Prostate gland (tissue), 2 donors: ENCODE data around the gene TSTD1. TPM values are rescaled to one million over a fixed set of nuclear protein-coding genes. Genes with fewer than 3 reads are reported as not detected.

Experiments
- DNase-seq: peaks from one replicate; pipeline ENCODE4 v3.0.0-alpha.2; 2019; ENCODE audit warnings: low spot score
- H3K27ac ChIP-seq, 2 donors: fragments of 200-600 bp; sonication (generic); 2 replicates each; pipeline ENCODE4 v1.5.1; 2017 to 2019
- H3K27me3 ChIP-seq: fragments of 200-600 bp; sonication (generic); replicated peaks from 2 replicates; pipeline ENCODE4 v1.5.1; 2019; ENCODE audit not compliant: insufficient read depth
- H3K36me3 ChIP-seq, 2 donors: fragments of 200-600 bp; sonication (generic); 1 replicate in 1 of 2; 2 replicates in 1 of 2; pipeline versions ENCODE4 v1.5.1 to v1.8.1; 2017 to 2019
- H3K4me1 ChIP-seq: fragments of 200-600 bp; sonication (generic); replicated peaks from 2 replicates; pipeline ENCODE4 v1.5.1; 2019
- H3K4me3 ChIP-seq, 2 donors: fragments of 200-600 bp; sonication (generic); 2 replicates each; pipeline ENCODE4 v1.5.1; 2017 to 2019
- H3K9me3 ChIP-seq: fragments of 200-600 bp; sonication (generic); 2 replicates; pipeline ENCODE4 v1.5.1; 2017
- POLR2A ChIP-seq: fragments of 450-650 bp; IDR thresholded peaks from one replicate; pipeline ENCODE4 v1.6.1; 2016; ENCODE audit warnings: antibody characterized with exemption, mild to moderate bottlenecking
- POLR2AphosphoS5 ChIP-seq: sonication (generic); formaldehyde crosslinking; IDR thresholded peaks from one replicate; pipeline ENCODE4 v1.6.1; 2017; ENCODE audit warnings: antibody characterized with exemption
- WGBS: methylation state at CpG from one replicate; pipeline ENCODE4 v1.1.5; 2018; 5-methylcytosine and 5-hydroxymethylcytosine counted together
- intact Hi-C: fragments of 100-400 bp; cut with DNase I; formaldehyde crosslinking; loops from one replicate; pipeline ENCODE4 v1.14.2; 2022
- total RNA-seq, 2 donors: library from RNA; depleted of rRNA; stranded (reverse); fragments of >200 nt; gene quantifications; one replicate each; pipeline ENCODE4 v1.1.0, GENCODE V29; 2016
- TF ChIP-seq, protein P1 (sequence below), 4 experiments: fragments of 200-600 bp in 2 of 4; fragments of 450-650 bp in 2 of 4; sonication (generic) in 2 of 4; IDR thresholded peaks; 1 replicate in 3 of 4; 2 replicates in 1 of 4; pipeline ENCODE4 v1.5.1; 2016 to 2019; ENCODE audit warnings: antibody characterized with exemption in 4 of 4, mild to moderate bottlenecking in 2 of 4, moderate library complexity in 2 of 4

Gene TSTD1
- total RNA-seq, 2 donors from 2014 or later: 137 to 648 TPM

DNA sequence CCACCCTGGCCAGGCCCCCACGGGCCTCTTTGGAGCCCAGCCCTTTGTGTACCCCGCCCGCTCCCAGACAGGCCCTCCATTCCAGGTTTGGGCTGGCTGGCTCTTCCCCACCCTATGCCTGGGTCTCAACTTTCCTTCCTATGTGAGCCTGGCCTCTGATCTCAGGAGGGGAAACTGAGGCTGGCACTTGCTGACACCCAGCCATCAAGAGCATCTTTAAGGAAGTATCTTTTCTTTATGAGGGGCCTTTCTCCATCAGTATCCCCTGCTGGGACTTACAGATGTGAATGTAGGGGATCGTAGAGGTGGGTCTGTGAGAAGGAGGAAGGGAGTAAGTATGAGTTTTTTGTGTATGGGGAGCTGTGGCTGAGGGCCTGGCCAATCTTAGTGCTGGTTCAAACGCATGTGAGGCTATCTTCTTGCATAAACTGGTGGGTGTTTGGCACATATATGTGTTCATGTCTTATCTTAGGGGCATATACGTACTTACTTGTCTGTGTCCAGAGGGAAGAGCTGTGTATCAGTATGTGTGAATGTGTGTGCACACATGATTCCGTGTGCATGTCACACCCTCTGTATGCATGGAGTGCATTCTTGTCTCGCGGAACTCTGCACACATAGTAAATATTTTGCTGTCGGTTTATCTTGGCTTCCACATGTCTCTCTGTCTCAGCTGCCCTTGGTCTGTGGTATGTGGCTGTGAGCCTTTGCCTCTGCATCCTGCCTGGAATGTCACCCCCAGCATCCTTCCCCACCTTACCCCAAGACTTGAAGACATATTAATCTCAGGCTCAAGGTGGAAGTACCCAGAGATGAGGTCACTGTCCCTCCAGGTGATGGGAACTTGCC is 45.2 kb upstream of the TSTD1 start:
- 49% methylated on average over 10 of the region's 10 CpGs for WGBS
- TF ChIP-seq, protein P1, sequence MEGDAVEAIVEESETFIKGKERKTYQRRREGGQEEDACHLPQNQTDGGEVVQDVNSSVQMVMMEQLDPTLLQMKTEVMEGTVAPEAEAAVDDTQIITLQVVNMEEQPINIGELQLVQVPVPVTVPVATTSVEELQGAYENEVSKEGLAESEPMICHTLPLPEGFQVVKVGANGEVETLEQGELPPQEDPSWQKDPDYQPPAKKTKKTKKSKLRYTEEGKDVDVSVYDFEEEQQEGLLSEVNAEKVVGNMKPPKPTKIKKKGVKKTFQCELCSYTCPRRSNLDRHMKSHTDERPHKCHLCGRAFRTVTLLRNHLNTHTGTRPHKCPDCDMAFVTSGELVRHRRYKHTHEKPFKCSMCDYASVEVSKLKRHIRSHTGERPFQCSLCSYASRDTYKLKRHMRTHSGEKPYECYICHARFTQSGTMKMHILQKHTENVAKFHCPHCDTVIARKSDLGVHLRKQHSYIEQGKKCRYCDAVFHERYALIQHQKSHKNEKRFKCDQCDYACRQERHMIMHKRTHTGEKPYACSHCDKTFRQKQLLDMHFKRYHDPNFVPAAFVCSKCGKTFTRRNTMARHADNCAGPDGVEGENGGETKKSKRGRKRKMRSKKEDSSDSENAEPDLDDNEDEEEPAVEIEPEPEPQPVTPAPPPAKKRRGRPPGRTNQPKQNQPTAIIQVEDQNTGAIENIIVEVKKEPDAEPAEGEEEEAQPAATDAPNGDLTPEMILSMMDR (IDR thresholded peaks at IDR 0.05): no peak
- TF ChIP-seq POLR2A (peak; percentile 14), POLR2AphosphoS5 (peak; percentile 10)
- Histone ChIP-seq H3K4me1 (peaks cover 6% of the 10 kb centered on the region), H3K27ac (peak overlapping the region; percentile 72 to 79), H3K4me3 (no peak overlapping the region), H3K9me3 (no peaks in the 10 kb centered on the region), H3K36me3 (no peaks in the 10 kb centered on the region), H3K27me3 (no peaks in the 10 kb centered on the region)
- intact Hi-C loops: no loop called here
- DNase-seq: peak; percentile 61

DNA sequence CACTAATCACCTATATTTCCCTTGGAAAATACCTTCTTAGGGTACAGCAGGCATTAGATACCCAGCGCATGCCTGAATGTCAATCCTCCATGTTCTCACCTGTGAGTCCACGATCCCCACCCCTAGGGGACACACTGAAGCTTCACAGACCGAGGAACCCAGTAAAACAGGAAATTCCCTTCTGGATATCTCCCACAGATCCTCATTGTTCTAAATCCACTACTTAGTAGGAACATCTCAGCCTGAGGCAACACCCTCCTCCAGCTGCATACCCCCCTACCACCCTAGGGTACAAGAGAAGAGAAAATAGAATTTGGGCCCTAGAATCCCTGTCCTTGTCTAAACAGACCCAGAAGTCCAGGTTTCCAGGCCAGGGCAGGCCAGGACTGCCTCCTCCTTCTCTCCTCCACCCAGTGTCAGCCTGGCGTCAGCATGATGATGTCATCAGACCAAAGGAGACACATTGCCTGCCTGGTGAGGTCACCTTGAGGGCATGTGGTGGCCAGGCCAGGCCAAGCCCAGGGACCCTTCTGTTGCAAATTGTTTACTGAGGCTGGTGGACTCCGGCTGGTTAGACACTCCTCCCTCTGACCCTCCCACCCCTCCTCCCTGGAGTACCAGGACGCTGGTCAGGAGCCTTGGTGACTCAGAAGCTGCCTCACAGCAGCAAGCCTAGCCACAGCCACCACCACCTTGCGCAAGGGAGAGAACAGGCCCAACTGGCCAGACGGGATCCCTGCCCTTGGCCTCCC is 44.4 kb upstream of the TSTD1 start:
- Histone ChIP-seq H3K4me1 (peaks cover 6% of the 10 kb centered on the region), H3K27ac (peak overlapping the region; percentile 72 to 79), H3K4me3 (no peak overlapping the region), H3K36me3 (no peaks in the 10 kb centered on the region), H3K9me3 (no peaks in the 10 kb centered on the region), H3K27me3 (no peaks in the 10 kb centered on the region)
- intact Hi-C loops: no loop called here
- WGBS: 52% methylated on average over 8 of the region's 8 CpGs
- TF ChIP-seq, protein P1 (IDR thresholded peaks at IDR 0.05): no peak
- TF ChIP-seq POLR2AphosphoS5: peak; percentile 79
- peak; percentile 29 for TF ChIP-seq POLR2A
- DNase-seq: peak; percentile 91

DNA sequence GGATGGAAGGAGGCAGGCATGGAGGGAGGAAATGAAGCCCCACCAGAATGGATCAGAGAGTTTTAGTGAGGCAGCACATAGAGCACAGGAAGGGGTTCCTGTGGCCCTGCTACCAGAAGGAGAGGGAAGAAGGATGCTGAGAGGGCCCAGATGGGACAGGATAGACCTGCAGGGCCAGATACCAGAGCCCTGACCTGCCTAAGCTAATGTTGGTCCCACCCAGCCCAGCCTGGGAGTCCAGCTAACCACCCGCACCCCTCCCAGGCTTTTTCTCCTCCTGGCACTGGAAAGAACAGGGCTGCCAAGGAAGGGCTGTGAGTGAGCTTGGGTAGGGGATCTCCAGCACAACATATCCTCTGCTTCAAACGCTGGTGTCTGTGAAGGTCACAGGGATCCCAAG is 43.7 kb upstream of the TSTD1 start:
- H3K4me3 ChIP-seq: no peak overlapping the region
- intact Hi-C loops: no loop called here
- no peaks in the 10 kb centered on the region for H3K27me3 ChIP-seq
- no peak for DNase-seq
- peak overlapping the region in 1 of 2 donors; percentile 72 for H3K27ac ChIP-seq
- 73% methylated on average over 2 of the region's 2 CpGs for WGBS
- no peaks in the 10 kb centered on the region for H3K36me3 ChIP-seq
- H3K9me3 ChIP-seq: no peaks in the 10 kb centered on the region
- H3K4me1 ChIP-seq: peaks cover 6% of the 10 kb centered on the region
- no peak for TF ChIP-seq POLR2AphosphoS5
- TF ChIP-seq, protein P1 (IDR thresholded peaks at IDR 0.05): no peak

DNA sequence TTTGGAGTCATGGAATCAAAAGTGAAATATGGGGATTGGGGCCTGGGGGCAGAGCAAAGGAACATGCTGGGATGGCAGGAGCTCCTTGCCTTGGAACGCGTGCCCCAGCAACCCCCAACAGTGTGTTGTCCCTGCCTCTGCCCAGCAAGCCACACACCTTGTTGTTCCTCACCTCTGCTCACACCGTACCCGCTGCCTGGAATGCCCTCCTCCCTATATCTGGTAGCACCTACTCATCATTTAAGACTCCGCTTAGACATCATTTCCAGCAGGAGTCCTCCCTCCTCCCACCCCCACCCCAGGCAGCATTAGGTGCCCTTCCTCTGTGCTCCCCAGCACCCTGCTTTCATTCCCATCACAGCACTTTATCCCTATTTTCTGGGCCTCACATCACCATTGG is 42.8 kb upstream of the TSTD1 start:
- TF ChIP-seq POLR2AphosphoS5 (no peak), POLR2A (no peak)
- TF ChIP-seq, protein P1 (IDR thresholded peaks at IDR 0.05): no peak
- Histone ChIP-seq H3K36me3 (no peaks in the 10 kb centered on the region), H3K4me3 (no peak overlapping the region), H3K27me3 (no peaks in the 10 kb centered on the region), H3K9me3 (no peaks in the 10 kb centered on the region), H3K4me1 (peaks cover 6% of the 10 kb centered on the region), H3K27ac (no peak overlapping the region)
- intact Hi-C loops: no loop called here
- DNase-seq: no peak
- WGBS: 76% methylated on average over 5 of the region's 5 CpGs
